Measurements from ENCODE around the gene ASXL3. TPM values are rescaled to one million over a fixed set of nuclear protein-coding genes. Genes with fewer than 3 reads are reported as not detected.

The ASXL3 gene
- polyA plus RNA-seq, 1 experiment = not detected

GRCh38 chr18:33653231-33653630 lies 75.2 kb downstream of the ASXL3 start:
- CTCF ChIA-PET = no interaction called here
- no peak overlapping the region for H3K4me3 ChIP-seq (ENCODE audit: low read depth, low read length)
- no peaks in the 10 kb centered on the region for H3K27me3 ChIP-seq (ENCODE audit: control insufficient read depth, insufficient read depth, low read length)
- no peaks in the 10 kb centered on the region for H3K36me3 ChIP-seq (ENCODE audit: control insufficient read depth, insufficient read depth, low read length)
- POLR2A ChIA-PET = no interaction called here
- TF ChIP-seq CTCF (IDR thresholded peaks at IDR 0.05; ENCODE audit: insufficient read depth, low read depth, low read length) = no peak
- no peak for DNase-seq (ENCODE audit: low read depth)

- H3K36me3 ChIP-seq (ENCODE audit: control insufficient read depth, insufficient read depth, low read length) = no peaks in the 10 kb centered on the region
- ChIA-PET CTCF (no interaction called here), POLR2A (no interaction called here)
These were observed 79.0 kb downstream of the ASXL3 start for GRCh38 chr18:33656889-33657448.

GRCh38 chr18:33660696-33661310 lies 82.8 kb downstream of the ASXL3 start:
- DNase-seq (ENCODE audit: low read depth) = no peak
- H3K36me3 ChIP-seq (ENCODE audit: control insufficient read depth, insufficient read depth, low read length) = no peaks in the 10 kb centered on the region
- ChIA-PET CTCF (no interaction called here), POLR2A (no interaction called here)
- H3K27me3 ChIP-seq (ENCODE audit: control insufficient read depth, insufficient read depth, low read length) = no peaks in the 10 kb centered on the region
- TF ChIP-seq CTCF (IDR thresholded peaks at IDR 0.05; ENCODE audit: insufficient read depth, low read depth, low read length) = no peak
- H3K4me3 ChIP-seq (ENCODE audit: low read depth, low read length) = no peak overlapping the region

More at GRCh38 chr18:33656889-33657448, 79.0 kb downstream of the ASXL3 start:
- DNase-seq (ENCODE audit: low read depth) = no peak
- no peaks in the 10 kb centered on the region for H3K27me3 ChIP-seq (ENCODE audit: control insufficient read depth, insufficient read depth, low read length)
- no peak for TF ChIP-seq CTCF (IDR thresholded peaks at IDR 0.05; ENCODE audit: insufficient read depth, low read depth, low read length)
- H3K4me3 ChIP-seq (ENCODE audit: low read depth, low read length) = no peak overlapping the region

GRCh38 chr18:33664241-33664874 lies 86.3 kb downstream of the ASXL3 start:
- ChIA-PET POLR2A (no interaction called here), CTCF (no interaction called here)
- DNase-seq (ENCODE audit: low read depth) = no peak
- Histone ChIP-seq H3K36me3 (ENCODE audit: control insufficient read depth, insufficient read depth, low read length) (no peaks in the 10 kb centered on the region), H3K4me3 (ENCODE audit: low read depth, low read length) (no peak overlapping the region), H3K27me3 (ENCODE audit: control insufficient read depth, insufficient read depth, low read length) (no peaks in the 10 kb centered on the region)
- no peak for TF ChIP-seq CTCF (IDR thresholded peaks at IDR 0.05; ENCODE audit: insufficient read depth, low read depth, low read length)

- Histone ChIP-seq H3K36me3 (ENCODE audit: control insufficient read depth, insufficient read depth, low read length) (no peaks in the 10 kb centered on the region), H3K27me3 (ENCODE audit: control insufficient read depth, insufficient read depth, low read length) (no peaks in the 10 kb centered on the region), H3K4me3 (ENCODE audit: low read depth, low read length) (no peak overlapping the region)
- POLR2A ChIA-PET = no interaction called here
- DNase-seq (ENCODE audit: low read depth) = no peak
- CTCF ChIA-PET = no interaction called here
- TF ChIP-seq CTCF (IDR thresholded peaks at IDR 0.05; ENCODE audit: insufficient read depth, low read depth, low read length) = no peak
These were observed 87.2 kb downstream of the ASXL3 start for GRCh38 chr18:33665187-33665586.

Measured in BJ (cell line).